GM21529 (cell line): ENCODE data around the gene RCOR1.
A peak's percentile ranks its signal among the peaks of the same experiment; 100 is the strongest.
"Not testable (repeated sequence)": the region's sequence is repeated elsewhere in the genome, so short reads cannot be mapped to it uniquely, and the experiment has no call there.

ENCODE experiments used
- ATAC-seq: cut with Tn5 transposase; IDR thresholded peaks from one replicate; pipeline ENCODE4 v1.9.1; 2021; ENCODE audit not compliant: unreplicated experiment

Gene RCOR1

GRCh38 chr14:102570334-102570995 is 22.0 kb upstream of the RCOR1 start:
- ATAC-seq: no peak

- ATAC-seq: no peak
These were observed 21.4 kb upstream of the RCOR1 start for GRCh38 chr14:102571043-102571442.

GRCh38 chr14:102571478-102572042 is 20.9 kb upstream of the RCOR1 start:
- no peak for ATAC-seq

GRCh38 chr14:102573161-102573560 is 19.3 kb upstream of the RCOR1 start:
- not testable (repeated sequence) for ATAC-seq

- peak; percentile 61 for ATAC-seq
These were observed 18.8 kb upstream of the RCOR1 start for GRCh38 chr14:102573591-102574046.

- ATAC-seq: no peak
These were observed 17.9 kb upstream of the RCOR1 start for GRCh38 chr14:102574281-102575159.

GRCh38 chr14:102575160-102575845 is 17.1 kb upstream of the RCOR1 start:
- ATAC-seq: no peak

GRCh38 chr14:102575846-102576428 is 16.5 kb upstream of the RCOR1 start:
- ATAC-seq: not testable (repeated sequence)

- no peak for ATAC-seq
These were observed 13.6 kb upstream of the RCOR1 start for GRCh38 chr14:102578821-102579220.

GRCh38 chr14:102579696-102580549 is 12.5 kb upstream of the RCOR1 start:
- no peak for ATAC-seq

- ATAC-seq: no peak
These were observed 11.8 kb upstream of the RCOR1 start for GRCh38 chr14:102580550-102581110.

- no peak for ATAC-seq
These were observed 11.3 kb upstream of the RCOR1 start for GRCh38 chr14:102581193-102581592.

GRCh38 chr14:102583726-102584125 is 8.7 kb upstream of the RCOR1 start:
- ATAC-seq: no peak

GRCh38 chr14:102584871-102585869 is 7.3 kb upstream of the RCOR1 start:
- ATAC-seq: no peak

- ATAC-seq: no peak
These were observed 5.9 kb upstream of the RCOR1 start for GRCh38 chr14:102586420-102587104.

GRCh38 chr14:102588821-102589220 is 3.6 kb upstream of the RCOR1 start:
- ATAC-seq: no peak

- ATAC-seq: no peak
These were observed 2.6 kb upstream of the RCOR1 start for GRCh38 chr14:102589761-102590290.

GRCh38 chr14:102590667-102591099 is 1.8 kb upstream of the RCOR1 start:
- ATAC-seq: no peak
